NCI-H82 treated with DMSO at 0.1 percent for 48 hours (cell line): ENCODE measurements around the gene KIAA1217.

ENCODE experiments used
- DNase-seq: peaks from one replicate; lab custom pipeline; 2025; ENCODE audit not compliant: unreplicated experiment; lab: John Stamatoyannopoulos, UW

The KIAA1217 gene

DNA sequence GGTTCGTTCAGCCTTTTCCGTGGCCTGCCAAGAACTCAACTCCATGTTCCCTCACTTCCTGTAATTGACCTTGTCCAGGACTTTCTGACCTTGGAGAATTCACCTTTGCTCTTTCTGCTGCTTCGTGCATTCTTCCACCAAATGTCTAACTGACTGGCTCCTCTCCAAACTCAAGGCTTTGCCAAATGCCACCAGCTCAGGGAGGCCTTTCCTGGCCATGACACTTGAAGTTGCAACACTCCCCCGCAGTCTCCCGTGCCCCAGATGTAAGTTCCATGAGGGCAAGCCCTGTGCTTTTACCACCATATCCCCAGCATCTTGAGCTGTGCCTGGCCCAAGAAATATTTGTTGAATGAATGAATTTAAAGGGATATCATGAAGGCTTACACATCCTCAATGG is 276.4 kb downstream of the KIAA1217 start:
- no peak for DNase-seq

DNA sequence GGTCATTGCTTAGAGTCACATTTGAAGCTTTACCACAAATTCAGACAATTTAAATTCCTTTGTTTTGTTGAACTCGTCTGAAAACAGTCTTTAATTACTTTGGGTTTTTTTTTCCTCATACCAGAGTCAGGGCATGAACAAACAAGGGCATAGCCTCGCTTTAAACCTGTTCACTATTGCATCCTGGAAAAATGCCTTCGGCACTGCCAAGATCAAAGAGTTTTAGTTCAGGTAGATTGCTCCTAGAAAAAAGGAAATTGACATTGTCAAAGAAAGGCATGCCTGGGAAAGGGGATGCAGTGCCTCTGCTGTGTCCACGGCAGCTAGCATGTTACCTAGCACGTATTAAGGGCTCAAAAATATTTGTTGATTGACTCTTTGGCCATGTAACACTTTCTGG is 279.7 kb downstream of the KIAA1217 start:
- no peak for DNase-seq

DNA sequence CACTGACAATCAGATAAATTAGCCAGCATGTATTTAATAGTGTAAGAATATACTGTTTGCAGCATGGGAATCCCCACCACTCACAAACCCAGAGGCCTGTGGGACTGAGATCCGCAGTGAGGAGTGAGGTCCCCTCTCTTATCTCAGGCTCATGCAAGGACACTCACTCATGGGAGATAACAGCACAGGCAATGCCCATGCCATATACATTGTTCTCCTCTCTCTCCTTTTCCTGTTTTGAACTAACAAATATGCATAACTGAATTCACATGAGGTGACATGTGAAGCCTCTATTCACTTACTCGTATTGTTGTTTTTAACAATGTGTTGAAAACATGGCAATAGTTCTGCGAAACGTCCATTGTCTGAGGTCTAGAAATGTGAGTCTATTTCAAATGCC is 284.2 kb downstream of the KIAA1217 start:
- DNase-seq = no peak

DNA sequence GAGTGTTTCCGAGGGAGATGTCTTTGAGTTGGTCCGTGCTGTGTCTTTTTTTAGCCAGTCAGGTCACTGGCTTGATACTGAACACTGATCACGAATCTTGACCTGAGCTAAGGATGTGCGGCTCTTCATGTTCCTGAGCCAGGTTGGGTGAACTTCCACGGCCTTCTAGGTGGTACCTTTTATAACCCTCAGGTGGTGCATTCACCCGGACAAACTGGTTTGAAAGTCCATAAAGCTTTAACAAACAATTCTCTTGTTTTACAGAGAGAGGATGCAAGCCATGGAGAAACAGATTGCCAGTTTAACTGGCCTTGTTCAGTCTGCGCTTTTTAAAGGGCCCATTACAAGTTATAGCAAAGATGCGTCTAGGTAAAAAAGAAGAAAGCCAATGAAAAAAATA is 285.3 kb downstream of the KIAA1217 start:
- no peak for DNase-seq

DNA sequence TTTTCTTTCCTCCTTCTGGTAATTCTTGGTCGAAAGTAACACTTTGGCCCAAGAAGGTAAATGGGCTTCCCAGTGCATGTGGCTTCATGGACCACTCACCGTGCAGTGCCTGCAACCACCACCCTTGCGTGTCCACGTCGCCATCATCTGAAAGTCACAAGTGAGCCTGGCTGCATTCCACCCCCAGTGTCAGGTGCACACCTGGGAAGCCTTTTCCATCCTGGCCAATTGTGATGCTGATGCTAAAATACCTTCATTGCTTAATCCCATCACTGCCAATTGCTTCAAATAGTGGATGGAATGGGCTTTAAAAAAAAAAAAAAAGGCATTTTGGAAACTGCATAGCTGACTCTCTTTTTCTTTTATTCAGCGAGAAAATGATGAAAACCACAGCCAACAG is 285.8 kb downstream of the KIAA1217 start:
- DNase-seq = no peak

DNA sequence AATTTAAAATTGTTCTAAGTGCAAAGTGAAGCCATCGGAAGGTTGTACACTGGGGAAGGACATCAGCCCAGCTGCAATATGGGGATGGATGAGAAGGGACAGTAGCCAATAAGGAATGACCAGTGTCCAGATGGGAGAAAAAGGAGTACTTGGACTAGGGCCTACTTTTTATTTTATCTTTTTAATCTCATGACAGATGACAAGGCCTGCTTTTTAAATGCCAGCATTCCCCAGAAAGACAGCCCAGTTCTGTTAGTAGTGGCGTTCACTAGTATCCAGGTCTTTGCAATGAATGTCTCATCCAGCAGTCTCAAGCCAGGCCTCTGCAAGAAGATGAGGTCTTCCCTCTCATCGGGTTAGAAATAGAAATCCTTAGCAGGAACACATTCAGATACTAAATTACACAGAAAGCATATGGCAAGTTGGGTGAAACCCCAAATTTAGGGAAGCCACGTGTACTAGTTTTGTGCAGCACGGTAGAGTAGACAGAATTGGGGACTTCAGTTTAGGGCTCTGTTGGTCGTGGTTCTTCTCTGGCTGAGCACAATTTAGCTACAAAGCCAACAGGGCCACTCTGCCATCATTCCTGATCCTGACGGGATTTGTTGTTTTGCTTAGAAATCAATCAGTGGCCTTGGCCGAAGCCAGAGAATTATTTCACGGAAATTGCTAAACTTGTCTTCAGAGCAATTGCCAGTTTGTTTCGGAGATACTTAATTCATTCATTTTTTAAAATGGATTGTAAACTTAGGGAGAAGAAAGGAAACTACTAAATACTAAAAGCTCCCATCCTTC is 286.9 kb downstream of the KIAA1217 start:
- no peak for DNase-seq

DNA sequence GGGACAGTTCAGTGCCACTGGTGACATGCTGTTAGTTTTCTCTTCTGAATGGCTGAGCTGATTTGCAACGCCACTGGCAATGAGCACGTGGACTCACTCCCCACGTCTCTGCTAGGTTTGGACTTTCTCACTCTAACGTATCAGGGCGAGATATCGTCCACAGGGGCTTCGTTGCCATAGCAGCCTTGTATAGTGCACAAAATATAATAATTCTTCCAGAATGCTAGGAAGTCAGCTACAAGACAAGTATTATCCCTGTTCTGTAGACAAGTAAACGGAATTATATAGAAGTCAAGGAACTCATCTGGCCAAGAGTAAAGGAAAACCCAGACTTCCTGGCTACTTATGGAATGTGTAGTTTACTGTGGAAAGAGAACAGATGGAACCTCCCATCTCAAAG is 288.0 kb downstream of the KIAA1217 start:
- no peak for DNase-seq

DNA sequence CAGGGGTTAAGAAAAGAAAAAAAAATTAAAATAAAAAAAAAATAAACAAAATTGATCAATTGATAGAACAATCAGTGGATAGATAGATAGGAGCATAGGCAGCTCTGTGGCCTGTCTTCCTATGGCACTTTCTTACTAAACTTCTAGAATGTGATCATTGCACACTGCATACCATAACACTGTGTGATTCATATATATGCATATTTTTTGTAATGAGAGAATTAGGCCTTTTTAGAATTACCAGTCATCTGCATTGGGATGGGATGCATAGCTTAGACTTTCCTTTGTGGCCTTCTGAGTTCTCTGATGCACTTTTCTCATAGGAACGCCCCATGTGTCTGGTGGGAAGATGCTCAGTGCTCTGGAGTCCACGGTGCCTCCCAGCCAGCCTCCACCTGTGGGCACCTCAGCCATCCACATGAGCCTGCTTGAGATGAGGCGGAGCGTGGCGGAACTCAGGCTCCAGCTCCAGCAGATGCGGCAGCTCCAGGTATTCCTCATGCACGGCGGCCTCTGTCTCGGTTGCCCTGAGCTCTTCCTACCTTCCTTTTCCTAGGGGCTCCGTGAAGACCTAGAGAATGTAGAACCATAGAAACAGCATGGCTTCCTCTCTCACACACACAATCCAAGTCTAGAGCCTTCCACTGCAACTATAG is 292.2 kb downstream of the KIAA1217 start:
- no peak for DNase-seq

DNA sequence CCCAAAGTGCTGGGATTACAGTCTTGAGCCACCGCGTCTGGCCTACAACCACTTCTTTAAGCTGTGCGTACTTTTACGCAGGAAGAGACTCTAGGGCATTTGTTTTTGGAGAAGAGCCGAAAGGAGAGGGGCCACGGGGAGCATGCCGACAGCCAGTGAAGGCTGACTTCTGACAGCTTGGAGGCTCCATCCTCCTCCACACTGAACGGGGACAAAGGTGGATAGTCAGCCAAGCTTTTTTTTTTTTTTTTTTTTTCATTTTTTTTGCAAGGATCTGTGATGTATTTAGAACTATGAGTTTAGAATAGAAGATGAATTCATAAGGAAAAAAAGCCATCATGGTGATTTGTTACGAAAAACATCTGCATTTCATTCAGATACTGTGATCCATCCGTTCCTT is 293.1 kb downstream of the KIAA1217 start:
- no peak for DNase-seq

DNA sequence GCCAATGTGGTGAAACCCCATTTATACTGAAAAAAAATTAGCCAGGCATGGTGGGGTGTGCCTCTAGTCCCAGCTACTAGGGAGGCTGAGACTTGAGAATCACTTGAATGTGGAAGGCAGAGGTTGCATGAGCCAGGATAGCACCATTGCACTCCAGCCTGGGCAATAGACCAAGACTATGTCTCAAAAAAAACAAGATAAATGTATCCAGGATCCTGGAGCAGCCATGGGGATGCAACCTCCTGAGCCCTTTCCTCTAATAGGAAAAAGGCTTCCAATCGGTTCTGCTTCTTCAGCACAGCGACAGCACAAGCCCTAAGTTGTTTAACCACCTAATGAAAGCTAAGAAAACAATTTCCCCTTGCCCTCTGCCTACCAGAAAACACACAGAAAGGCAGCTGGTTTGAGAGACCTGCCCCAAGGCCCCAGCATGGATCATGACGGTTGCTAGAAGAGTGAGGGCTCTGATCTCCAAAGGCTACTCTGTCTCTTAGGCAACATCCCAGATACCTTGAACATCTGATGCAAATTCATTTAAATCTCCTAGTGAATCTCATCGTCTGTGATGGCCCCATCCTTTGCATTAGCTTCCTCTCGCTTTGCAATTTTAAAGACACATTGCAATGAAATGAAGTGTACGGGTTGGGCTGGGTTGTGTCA is 294.0 kb downstream of the KIAA1217 start:
- DNase-seq = no peak

DNA sequence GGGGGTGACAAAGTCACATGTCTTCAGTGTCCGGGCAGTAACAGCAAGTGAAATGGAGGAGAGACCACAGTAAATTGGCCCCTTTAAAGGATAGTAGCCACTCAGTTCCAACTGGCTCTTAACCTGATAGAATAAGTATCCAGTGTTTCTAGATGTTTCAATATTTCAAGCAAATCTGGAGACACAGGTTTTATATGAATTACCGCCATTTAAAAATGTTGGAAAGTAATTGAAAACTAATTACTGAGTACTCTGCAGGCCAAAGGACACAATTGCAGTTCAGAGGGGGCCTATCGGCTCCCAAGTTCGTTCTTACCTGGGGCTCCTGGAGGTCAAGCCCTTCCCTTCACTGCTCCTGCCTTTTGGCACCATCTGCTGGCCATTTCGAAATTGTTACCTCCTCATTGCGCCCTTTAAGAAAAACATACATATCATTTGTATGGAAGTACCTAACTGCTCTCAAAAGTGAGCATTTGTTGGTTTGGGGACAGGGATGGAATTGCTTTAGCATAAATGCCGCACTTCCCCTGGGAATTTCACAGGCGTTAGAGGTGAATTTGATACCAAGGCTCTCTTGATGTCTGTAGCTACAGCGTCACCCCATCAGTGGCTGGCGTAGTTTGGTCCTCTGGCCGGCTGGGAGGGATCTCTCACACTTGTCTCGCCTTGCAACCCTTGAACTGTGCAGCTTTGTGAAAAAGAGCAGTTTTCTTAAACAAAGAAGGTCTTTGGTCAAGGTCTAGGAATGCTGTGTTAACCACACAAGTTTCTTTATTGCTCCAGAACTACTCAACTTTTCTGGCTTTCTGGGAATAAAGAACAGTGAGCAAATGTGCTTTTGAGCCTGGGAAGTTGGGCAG is 294.8 kb downstream of the KIAA1217 start:
- DNase-seq = peak; percentile 21

DNA sequence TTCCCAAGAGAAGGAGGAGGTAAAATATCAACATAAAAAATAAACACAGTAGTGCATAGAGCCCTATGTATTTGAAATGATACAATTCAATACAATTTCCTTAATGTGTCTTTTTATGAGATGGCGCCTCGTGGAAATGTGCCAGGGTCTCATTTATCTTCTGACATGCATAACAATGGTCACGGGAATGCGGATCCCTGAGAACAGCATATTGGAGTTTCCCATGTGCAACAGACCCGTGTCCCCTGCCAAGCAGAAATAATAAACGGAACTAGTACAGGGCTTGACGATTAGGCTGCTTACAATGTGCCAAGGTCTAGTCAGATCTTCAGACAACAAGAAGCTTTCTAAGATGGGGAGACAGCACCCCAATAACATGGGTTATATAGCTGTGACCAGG is 296.8 kb downstream of the KIAA1217 start:
- DNase-seq = no peak

DNA sequence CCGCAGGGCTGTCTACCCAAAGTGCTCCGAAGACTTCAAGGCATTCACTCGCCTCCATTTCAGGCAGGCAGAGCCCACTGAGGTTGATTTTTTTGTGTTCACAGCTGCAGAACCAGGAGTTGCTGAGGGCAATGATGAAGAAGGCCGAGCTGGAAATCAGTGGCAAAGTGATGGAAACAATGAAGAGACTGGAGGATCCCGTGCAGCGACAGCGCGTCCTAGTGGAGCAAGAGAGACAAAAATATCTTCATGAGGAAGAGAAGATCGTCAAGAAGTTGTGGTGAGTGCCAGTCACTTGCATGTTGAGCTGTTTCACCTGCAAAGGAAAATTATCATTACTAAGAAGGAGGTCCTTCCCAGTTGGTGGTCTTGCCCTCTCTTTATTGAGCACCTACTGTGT is 304.2 kb downstream of the KIAA1217 start:
- DNase-seq = no peak

DNA sequence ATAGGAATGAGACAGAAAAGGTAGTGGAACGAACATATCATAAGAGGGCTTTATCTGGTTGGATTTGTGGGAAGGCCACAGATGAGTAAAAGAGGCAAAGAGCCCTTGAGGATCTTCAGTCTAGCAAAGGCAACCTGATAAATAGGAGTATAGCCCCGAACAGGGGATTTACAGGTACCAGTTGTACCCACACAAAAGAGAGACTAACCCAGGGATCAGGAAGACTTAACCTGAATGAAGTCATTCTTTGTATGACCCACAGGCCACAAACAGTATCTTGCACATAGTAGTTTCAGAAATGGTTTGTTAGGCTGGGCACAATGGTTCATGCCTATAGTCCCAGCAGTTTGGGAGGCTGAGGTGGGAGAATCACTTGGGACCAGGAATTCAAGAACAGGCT is 306.5 kb downstream of the KIAA1217 start:
- no peak for DNase-seq

DNA sequence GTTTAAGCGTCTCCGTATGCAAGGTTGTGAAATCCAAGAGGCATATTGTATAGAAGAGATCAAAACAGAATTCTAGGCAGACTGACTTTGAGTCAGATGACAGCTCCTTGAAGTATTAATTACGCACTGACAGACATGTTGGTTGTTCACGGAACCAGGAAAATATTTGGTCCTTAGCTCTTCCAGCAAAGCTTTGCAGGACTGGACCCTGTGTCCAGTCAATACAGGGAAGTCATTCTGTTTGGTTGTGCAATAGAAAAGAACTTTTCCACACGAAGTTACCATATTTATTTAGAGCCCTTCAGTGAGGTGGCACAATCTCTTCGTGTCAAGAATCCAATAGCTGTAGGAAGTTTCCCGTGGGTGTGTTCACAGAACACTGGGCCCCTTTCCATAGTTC is 309.5 kb downstream of the KIAA1217 start:
- no peak for DNase-seq

DNA sequence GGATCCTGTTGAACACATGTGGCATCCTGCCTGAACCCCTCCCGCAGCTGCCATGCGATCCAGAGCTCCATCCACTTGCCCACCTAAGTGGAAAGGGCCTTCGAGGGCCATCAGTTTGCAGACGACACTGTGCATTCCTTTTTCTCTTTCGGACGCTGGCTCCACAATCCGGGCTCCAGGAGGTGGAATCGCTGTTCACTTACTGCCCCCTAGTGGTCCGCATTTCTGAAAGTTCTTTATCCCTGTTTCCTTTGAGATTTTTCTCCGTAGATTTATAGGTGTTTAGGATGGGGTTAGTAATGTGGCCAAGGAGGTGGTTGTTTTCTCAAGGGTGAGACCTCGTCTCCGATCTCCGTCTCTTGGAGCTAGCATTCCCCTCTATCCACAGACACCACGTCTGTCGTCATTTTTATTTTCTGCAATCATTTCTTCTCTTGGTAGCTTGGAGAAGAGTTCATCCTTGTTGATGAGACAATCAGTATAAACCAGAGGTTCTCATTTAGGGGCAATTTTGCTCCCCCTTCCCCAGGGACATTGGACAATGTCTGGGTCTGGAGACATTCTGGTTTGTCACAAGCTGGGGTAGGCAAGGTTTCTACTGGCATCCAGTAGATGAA is 310.2 kb downstream of the KIAA1217 start:
- peak; percentile 21 for DNase-seq

DNA sequence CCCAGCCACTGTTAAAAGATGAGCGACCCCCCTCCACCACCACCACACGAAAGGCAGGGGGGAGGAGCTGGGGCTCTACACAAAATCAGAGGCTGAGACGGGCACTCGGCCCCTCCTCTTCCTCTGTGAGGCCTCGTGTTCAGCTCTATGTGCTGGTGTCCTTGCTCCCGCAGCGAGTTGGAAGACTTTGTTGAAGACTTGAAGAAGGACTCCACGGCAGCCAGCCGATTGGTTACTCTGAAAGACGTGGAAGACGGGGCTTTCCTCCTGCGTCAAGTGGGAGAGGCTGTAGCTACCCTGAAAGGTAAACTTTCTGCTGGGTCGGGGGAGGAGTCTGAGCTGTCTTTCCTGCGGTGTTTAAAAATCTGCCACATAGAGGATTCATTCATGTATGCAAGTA is 311.0 kb downstream of the KIAA1217 start:
- no peak for DNase-seq

DNA sequence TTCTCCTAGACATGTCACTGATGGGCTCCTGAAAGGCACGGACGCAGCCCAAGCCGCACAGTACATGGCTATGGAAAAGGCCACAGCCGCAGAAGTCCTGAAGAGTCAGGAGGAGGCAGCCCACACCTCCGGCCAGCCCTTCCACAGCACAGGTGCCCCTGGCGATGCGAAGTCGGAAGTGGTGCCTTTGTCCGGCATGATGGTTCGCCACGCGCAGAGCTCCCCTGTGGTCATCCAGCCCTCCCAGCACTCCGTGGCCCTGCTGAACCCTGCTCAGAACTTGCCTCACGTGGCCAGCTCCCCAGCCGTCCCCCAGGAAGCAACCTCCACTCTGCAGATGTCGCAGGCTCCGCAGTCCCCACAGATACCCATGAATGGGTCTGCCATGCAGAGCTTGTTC is 315.4 kb downstream of the KIAA1217 start:
- DNase-seq = no peak

DNA sequence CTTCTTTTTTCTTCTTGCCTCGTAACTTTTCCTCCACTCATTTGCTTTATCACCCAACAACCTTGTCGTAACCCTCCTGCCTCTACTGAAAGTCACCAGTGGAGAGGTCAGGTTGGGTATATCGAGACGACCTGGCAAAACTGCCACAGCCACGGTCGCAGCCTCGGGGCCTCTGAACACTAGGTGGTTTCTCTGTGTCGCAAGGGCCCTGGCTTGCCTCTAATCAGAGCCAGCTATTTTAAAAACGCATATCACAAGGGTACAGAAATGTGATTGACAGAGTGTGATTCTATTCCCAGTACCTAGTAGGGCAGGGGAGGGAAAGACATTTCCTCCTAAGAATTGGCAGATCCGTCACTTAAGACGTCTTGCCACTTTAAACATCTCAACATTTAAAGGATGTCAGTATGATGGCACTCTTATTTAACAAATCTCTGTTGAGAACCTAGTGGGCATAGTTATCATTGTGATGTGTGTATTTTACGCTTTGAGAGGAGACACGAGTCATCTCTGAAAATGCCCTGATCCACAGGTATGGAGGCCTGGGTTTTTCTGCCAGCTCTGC is 317.2 kb downstream of the KIAA1217 start:
- DNase-seq = no peak

DNA sequence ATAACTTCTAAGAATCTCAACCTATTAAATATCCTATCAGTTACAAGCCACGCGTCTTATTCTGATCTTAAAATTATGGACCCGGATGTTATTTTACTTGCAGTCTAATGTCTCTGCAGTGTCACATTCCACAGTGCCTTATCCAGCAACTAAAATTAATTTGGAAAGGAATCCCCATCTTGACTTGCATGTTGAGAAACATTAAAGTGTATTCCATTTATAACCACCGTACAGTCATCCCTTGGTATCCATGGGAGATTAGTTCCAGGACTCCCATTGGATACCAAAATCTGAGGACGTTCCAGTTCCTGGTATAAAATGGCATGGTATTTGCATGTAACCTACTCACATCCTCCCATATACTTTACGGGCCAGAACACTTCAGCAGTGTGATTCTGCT is 320.0 kb downstream of the KIAA1217 start:
- no peak for DNase-seq

DNA sequence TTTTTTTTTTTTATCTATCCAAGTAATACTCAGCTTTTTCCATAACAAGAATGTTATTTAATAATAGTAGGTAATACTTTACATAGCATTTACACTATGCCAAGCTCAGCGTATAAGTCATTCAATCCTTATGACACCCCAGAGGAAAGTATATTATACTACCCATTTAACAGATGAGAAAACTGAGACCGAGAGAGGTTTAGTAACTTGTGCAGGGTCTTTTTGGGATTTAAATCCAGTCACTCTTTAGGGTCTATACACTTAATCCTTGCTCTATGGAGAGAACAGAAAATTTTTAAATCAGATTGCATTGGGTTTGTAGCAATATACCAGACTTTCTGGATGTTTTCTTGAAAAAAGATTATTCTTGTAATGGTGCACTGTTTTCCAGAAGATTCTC is 322.5 kb downstream of the KIAA1217 start:
- DNase-seq = no peak
